HG02678 (cell line): Measurements from ENCODE around the gene TMPRSS11D.
A peak's percentile ranks its signal among the peaks of the same experiment; 100 is the strongest.

ENCODE experiments used
- ATAC-seq: cut with Tn5 transposase; IDR thresholded peaks from one replicate; pipeline ENCODE4 v1.9.1; 2021; ENCODE audit warnings: mild to moderate bottlenecking, moderate library complexity; ENCODE audit not compliant: unreplicated experiment

TMPRSS11D gene

GRCh38 chr4:67891645-67892044 lies 7.8 kb upstream of the TMPRSS11D start:
- ATAC-seq, result no peak

GRCh38 chr4:67886281-67886680 lies 2.5 kb upstream of the TMPRSS11D start:
- ATAC-seq, result no peak

GRCh38 chr4:67885762-67886161 lies 2.0 kb upstream of the TMPRSS11D start:
- no peak for ATAC-seq

- no peak for ATAC-seq
Measured at GRCh38 chr4:67884701-67885100, 899 bp upstream of the TMPRSS11D start.

- no peak for ATAC-seq
Measured at GRCh38 chr4:67883458-67883857, 344 bp downstream of the TMPRSS11D start.

GRCh38 chr4:67880866-67881610 lies 2.8 kb downstream of the TMPRSS11D start:
- no peak for ATAC-seq

GRCh38 chr4:67879486-67879885 lies 4.3 kb downstream of the TMPRSS11D start:
- no peak for ATAC-seq

GRCh38 chr4:67877086-67877485 lies 6.7 kb downstream of the TMPRSS11D start:
- ATAC-seq, result no peak

- no peak for ATAC-seq
Measured at GRCh38 chr4:67874986-67875385, 8.8 kb downstream of the TMPRSS11D start.

GRCh38 chr4:67873116-67873515 lies 10.7 kb downstream of the TMPRSS11D start:
- ATAC-seq, result no peak

GRCh38 chr4:67871867-67872266 lies 11.9 kb downstream of the TMPRSS11D start:
- peak; percentile 82 for ATAC-seq

GRCh38 chr4:67869580-67870190 lies 14.1 kb downstream of the TMPRSS11D start:
- ATAC-seq, result no peak

GRCh38 chr4:67861513-67861912 lies 22.3 kb downstream of the TMPRSS11D start:
- ATAC-seq, result no peak

GRCh38 chr4:67853336-67853735 lies 30.5 kb downstream of the TMPRSS11D start:
- ATAC-seq, result no peak

GRCh38 chr4:67820903-67821302 lies 62.9 kb downstream of the TMPRSS11D start:
- no peak for ATAC-seq

- no peak for ATAC-seq
Measured at GRCh38 chr4:67810011-67810410, 73.8 kb downstream of the TMPRSS11D start.

GRCh38 chr4:67809502-67809901 lies 74.3 kb downstream of the TMPRSS11D start:
- no peak for ATAC-seq

- no peak for ATAC-seq
Measured at GRCh38 chr4:67796810-67797209, 87.0 kb downstream of the TMPRSS11D start.

GRCh38 chr4:67790721-67791120 lies 93.1 kb downstream of the TMPRSS11D start:
- ATAC-seq, result no peak

GRCh38 chr4:67787311-67787710 lies 96.5 kb downstream of the TMPRSS11D start:
- no peak for ATAC-seq

GRCh38 chr4:67785528-67785927 lies 98.3 kb downstream of the TMPRSS11D start:
- ATAC-seq, result no peak

- ATAC-seq, result no peak
Measured at GRCh38 chr4:67779631-67780030, 104.2 kb downstream of the TMPRSS11D start.

- ATAC-seq, result no peak
Measured at GRCh38 chr4:67776746-67777145, 107.1 kb downstream of the TMPRSS11D start.
